ENCODE results near the gene MFGE8. TPM values are rescaled to one million over a fixed set of nuclear protein-coding genes. Genes with fewer than 3 reads are reported as not detected.

The MFGE8 gene
- polyA plus RNA-seq, 2 of the 4 experiments (the other 2 are of a cell fraction), result 206 to 403 TPM

GRCh38 chr15:88894348-88894818 is 18.8 kb downstream of the MFGE8 start (continued):
- no peak for TF ChIP-seq PHF8 (IDR thresholded peaks at IDR 0.05; ENCODE audit: borderline replicate concordance, low read depth)

GRCh38 chr15:88891540-88892254 is 21.5 kb downstream of the MFGE8 start:
- WGBS (ENCODE audit: missing lambda C conversion rate), result 77% methylated on average over 7 of the region's 7 CpGs
- DNase-seq (ENCODE audit: low read depth in 1 of 2, low spot score in 1 of 2), result no peak
- Histone ChIP-seq H3K4me3 (no peak overlapping the region), H3K27ac (no peak overlapping the region), H3K4me1 (peaks cover 5% of the 10 kb centered on the region; the same call in 2 of the 3 replicates), H3K4me2 (no peak overlapping the region), H3K9me3 (no peaks in the 10 kb centered on the region)
- POLR2A ChIA-PET, result no interaction called here
- CTCF ChIA-PET, result interaction anchor here (0.6 to 32.8 kb wide), 11 partner anchors 9 to 298 kb away, joined by 3 to 851 read pairs (median 7); no protein-coding TSS in a partner anchor
- no peak for ATAC-seq
- TF ChIP-seq MAZ (IDR thresholded peaks at IDR 0.05; ENCODE audit: borderline replicate concordance, low read depth, low read length), result no peak
- peak; percentile 85 for TF ChIP-seq MAFK (IDR thresholded peaks at IDR 0.05; ENCODE audit: partially characterized antibody)
- no peak for FAIRE-seq

DNA sequence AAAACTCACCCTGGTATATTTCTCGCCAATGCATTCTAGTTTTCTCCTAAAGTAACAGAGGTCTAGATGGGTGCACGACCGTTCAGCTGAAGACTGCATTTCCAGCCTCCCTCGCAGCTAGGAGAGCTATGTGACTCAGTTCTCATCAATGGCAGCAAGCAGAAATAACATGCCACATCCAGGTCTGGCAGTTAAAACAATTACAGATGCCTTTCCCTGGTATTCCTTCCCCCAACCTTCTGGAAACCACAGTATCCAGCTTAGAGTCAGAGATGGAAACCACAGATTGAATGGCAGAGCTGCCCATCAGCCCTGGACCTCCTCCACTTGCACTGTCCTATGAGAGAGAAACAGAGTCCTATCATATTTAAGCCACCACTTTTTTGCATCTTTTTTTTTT is 22.7 kb downstream of the MFGE8 start:
- TF ChIP-seq CBX8 (IDR thresholded peaks at IDR 0.05) (no peak), CBX2 (IDR thresholded peaks at IDR 0.05; ENCODE audit: borderline replicate concordance, low read depth) (no peak), HOXB5 (CRISPR knock-in tag; IDR thresholded peaks at IDR 0.05) (no peak), PBX3 (IDR thresholded peaks at IDR 0.05) (no peak), NFE2L2 (conservative IDR thresholded peaks at IDR 0.05; ENCODE audit: low read length) (no peak), NR3C1 (IDR thresholded peaks at IDR 0.05) (no peak), ZNF302 (CRISPR knock-in tag; IDR thresholded peaks at IDR 0.05) (no peak), HMGXB4 (CRISPR knock-in tag; IDR thresholded peaks at IDR 0.05; ENCODE audit: borderline replicate concordance) (no peak), USF2 (IDR thresholded peaks at IDR 0.05) (no peak), RNF2 (IDR thresholded peaks at IDR 0.05; ENCODE audit: borderline replicate concordance, low read depth) (no peak), FOSB (CRISPR knock-in tag; IDR thresholded peaks at IDR 0.05) (no peak), RARB (CRISPR knock-in tag; IDR thresholded peaks at IDR 0.05) (no peak), MAZ (IDR thresholded peaks at IDR 0.05; ENCODE audit: borderline replicate concordance, low read depth, low read length) (no peak), CTCF (IDR thresholded peaks at IDR 0.05) (no peak)
- TF ChIP-seq, protein P1, sequence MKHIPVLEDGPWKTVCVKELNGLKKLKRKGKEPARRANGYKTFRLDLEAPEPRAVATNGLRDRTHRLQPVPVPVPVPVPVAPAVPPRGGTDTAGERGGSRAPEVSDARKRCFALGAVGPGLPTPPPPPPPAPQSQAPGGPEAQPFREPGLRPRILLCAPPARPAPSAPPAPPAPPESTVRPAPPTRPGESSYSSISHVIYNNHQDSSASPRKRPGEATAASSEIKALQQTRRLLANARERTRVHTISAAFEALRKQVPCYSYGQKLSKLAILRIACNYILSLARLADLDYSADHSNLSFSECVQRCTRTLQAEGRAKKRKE (CRISPR knock-in tag; IDR thresholded peaks at IDR 0.05; ENCODE audit: low read depth), result no peak
- TF ChIP-seq, protein P2, sequence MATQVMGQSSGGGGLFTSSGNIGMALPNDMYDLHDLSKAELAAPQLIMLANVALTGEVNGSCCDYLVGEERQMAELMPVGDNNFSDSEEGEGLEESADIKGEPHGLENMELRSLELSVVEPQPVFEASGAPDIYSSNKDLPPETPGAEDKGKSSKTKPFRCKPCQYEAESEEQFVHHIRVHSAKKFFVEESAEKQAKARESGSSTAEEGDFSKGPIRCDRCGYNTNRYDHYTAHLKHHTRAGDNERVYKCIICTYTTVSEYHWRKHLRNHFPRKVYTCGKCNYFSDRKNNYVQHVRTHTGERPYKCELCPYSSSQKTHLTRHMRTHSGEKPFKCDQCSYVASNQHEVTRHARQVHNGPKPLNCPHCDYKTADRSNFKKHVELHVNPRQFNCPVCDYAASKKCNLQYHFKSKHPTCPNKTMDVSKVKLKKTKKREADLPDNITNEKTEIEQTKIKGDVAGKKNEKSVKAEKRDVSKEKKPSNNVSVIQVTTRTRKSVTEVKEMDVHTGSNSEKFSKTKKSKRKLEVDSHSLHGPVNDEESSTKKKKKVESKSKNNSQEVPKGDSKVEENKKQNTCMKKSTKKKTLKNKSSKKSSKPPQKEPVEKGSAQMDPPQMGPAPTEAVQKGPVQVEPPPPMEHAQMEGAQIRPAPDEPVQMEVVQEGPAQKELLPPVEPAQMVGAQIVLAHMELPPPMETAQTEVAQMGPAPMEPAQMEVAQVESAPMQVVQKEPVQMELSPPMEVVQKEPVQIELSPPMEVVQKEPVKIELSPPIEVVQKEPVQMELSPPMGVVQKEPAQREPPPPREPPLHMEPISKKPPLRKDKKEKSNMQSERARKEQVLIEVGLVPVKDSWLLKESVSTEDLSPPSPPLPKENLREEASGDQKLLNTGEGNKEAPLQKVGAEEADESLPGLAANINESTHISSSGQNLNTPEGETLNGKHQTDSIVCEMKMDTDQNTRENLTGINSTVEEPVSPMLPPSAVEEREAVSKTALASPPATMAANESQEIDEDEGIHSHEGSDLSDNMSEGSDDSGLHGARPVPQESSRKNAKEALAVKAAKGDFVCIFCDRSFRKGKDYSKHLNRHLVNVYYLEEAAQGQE (IDR thresholded peaks at IDR 0.05), result no peak
- FAIRE-seq (no peak), DNase-seq (ENCODE audit: low read depth in 1 of 2, low spot score in 1 of 2) (no peak), ATAC-seq (no peak)
- 77% methylated on average over 4 of the region's 4 CpGs for WGBS (ENCODE audit: missing lambda C conversion rate)
- peaks cover 5% of the 10 kb centered on the region; the same call in 2 of the 3 replicates for H3K4me1 ChIP-seq
- no peak overlapping the region for H3K27ac ChIP-seq
- no peaks in the 10 kb centered on the region for H3K9me3 ChIP-seq
- no peak overlapping the region for H3K4me3 ChIP-seq
- CTCF ChIA-PET, result interaction anchor here (0.5 to 32.8 kb wide), 6 partner anchors 12 to 285 kb away, joined by 3 to 851 read pairs (median 118); no protein-coding TSS in a partner anchor
- H3K4me2 ChIP-seq, result no peak overlapping the region
- POLR2A ChIA-PET, result interaction anchor here (0.6 kb wide), 1 partner anchor 91 kb away, joined by 3 read pairs; no protein-coding TSS in a partner anchor

All from A549 (cell line).